GM21360 (cell line): ENCODE results near the gene COMT.
"Not testable (repeated sequence)": the region's sequence is repeated elsewhere in the genome, so short reads cannot be mapped to it uniquely, and the experiment has no call there.

ENCODE experiments used
- ATAC-seq: cut with Tn5 transposase; IDR thresholded peaks from one replicate; pipeline ENCODE4 v1.9.1; 2021; ENCODE audit warnings: mild to moderate bottlenecking, moderate library complexity; ENCODE audit not compliant: unreplicated experiment

The COMT gene

GRCh38 chr22:19907902-19908301, 33.7 kb upstream of the COMT start:
- not testable (repeated sequence) for ATAC-seq

GRCh38 chr22:19909350-19910179, 32.0 kb upstream of the COMT start:
- no peak for ATAC-seq

GRCh38 chr22:19910180-19910744, 31.3 kb upstream of the COMT start:
- ATAC-seq = no peak

GRCh38 chr22:19911540-19912270, 29.9 kb upstream of the COMT start:
- ATAC-seq = no peak

GRCh38 chr22:19912271-19912999, 29.1 kb upstream of the COMT start:
- no peak for ATAC-seq

- no peak for ATAC-seq
Measured at GRCh38 chr22:19913337-19913936, 28.1 kb upstream of the COMT start.

- ATAC-seq = no peak
Measured at GRCh38 chr22:19914201-19914943, 27.2 kb upstream of the COMT start.

GRCh38 chr22:19915287-19915954, 26.2 kb upstream of the COMT start:
- no peak for ATAC-seq

- ATAC-seq = no peak
Measured at GRCh38 chr22:19916006-19916405, 25.6 kb upstream of the COMT start.

- no peak for ATAC-seq
Measured at GRCh38 chr22:19916941-19917340, 24.6 kb upstream of the COMT start.

GRCh38 chr22:19917389-19918138, 24.0 kb upstream of the COMT start:
- ATAC-seq = no peak

GRCh38 chr22:19918332-19919106, 23.1 kb upstream of the COMT start:
- ATAC-seq = no peak

- ATAC-seq = no peak
Measured at GRCh38 chr22:19919701-19920363, 21.7 kb upstream of the COMT start.

GRCh38 chr22:19921544-19922081, 20.0 kb upstream of the COMT start:
- ATAC-seq = no peak

- ATAC-seq = no peak
Measured at GRCh38 chr22:19923914-19924513, 17.6 kb upstream of the COMT start.

- not testable (repeated sequence) for ATAC-seq
Measured at GRCh38 chr22:19926028-19926427, 15.5 kb upstream of the COMT start.

GRCh38 chr22:19927696-19928095, 13.9 kb upstream of the COMT start:
- no peak for ATAC-seq
